ENCODE data around the gene IYD.

The IYD gene, protein sequence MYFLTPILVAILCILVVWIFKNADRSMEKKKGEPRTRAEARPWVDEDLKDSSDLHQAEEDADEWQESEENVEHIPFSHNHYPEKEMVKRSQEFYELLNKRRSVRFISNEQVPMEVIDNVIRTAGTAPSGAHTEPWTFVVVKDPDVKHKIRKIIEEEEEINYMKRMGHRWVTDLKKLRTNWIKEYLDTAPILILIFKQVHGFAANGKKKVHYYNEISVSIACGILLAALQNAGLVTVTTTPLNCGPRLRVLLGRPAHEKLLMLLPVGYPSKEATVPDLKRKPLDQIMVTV

GRCh38 chr6:150368762-150369161 is at the start of gene IYD:
Gene IYD (plus strand): TSS chr6:150369012. CDS start chr6:150369032, 20 bp downstream.
- DNase-seq, result no peak

GRCh38 chr6:150319924-150320323 is 48.9 kb upstream of the IYD start:
- no peak for DNase-seq

DNA sequence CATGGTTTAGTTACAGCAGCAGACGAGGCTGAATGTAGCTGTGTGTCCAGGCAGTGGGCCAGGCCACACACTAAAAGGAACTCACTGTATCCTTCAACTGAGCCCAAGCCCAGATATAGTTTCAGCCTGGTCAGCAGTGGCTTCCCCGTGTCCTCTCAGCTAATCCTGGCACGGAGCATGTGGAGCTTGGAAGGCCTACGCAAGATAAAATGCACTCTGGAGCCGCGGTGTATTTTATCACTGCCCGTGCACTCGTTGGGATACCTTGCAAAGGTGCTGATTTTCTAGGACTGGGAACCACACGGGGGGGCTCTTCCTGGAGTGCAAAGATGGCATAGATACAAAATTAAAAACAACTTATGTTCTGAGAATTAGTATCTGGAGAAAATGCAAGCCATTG is 48.4 kb upstream of the IYD start:
- no peak for DNase-seq

DNA sequence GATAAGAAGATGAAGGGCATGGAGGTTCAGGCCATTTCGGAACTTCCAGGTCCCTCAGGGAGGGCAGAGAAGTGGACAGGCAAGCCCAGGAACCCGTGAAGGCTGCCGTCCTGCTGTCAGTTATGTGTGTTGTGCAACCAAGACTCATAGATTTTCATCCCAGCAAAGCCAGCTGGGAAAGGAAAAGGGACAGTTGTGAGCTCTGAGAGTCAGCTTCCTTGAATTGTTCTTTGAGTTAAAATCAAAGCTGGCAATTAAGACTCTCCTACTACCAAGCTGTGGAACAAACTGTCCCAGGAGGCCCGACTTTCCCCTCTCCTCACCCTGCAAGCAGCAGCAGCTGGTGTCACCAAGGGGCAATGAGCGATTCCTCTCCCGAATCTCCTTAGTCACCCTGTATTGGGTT is 46.3 kb upstream of the IYD start:
- no peak for DNase-seq

DNA sequence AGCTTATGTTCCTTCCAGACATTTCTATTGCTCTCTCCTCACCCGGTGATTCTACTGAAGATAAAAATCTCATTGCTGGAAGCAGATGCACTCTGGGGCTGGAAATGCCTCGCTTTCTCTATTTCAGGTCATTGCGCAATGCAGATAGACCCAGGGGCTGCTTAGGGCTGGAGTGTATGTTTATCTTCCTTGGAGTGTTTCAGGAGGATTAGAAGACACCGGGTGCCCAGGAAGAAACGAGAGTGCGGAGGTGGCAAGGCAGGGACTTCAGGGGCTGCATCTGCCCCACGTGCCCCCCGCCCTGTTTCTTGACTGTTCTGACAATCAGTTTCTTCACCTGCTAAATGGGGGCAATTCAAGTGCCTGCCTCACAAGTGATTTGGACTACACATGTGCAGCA is 45.6 kb upstream of the IYD start:
- DNase-seq, result no peak

GRCh38 chr6:150324044-150324443 is 44.8 kb upstream of the IYD start:
- DNase-seq, result no peak

DNA sequence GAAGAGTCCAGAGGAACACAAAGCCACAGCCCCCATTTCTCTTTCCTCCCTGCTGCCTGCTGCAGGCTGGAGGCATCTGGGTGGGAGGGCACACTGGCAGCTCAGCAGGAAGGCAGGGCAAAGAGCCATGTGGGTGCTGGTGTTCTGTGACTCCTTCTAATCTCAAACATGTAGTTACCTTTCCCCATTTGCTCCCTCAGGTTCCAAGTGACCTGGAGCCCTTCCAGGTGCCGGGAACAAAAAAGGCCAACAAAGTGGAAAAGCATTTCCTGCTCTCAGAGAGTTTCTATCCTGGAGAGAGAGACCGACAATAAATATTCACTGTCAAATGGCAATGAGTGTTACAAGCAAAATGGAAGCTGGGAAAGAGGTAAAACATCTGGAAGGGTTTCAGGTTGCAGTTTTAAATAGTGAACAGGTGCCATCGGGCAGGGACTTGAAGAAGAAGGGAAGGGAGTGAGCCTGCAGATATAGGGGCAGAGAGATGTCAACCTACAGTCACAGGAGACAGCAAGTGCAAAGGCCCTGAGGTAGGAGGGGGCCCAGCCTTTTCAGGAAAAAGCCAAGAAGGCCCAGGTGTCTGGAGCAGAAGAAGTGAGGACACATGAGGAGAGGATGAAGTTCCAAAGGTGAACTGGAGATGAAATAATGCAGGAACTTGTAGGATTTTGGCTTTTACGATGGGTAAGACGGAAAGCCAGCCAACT is 43.6 kb upstream of the IYD start:
- no peak for DNase-seq

DNA sequence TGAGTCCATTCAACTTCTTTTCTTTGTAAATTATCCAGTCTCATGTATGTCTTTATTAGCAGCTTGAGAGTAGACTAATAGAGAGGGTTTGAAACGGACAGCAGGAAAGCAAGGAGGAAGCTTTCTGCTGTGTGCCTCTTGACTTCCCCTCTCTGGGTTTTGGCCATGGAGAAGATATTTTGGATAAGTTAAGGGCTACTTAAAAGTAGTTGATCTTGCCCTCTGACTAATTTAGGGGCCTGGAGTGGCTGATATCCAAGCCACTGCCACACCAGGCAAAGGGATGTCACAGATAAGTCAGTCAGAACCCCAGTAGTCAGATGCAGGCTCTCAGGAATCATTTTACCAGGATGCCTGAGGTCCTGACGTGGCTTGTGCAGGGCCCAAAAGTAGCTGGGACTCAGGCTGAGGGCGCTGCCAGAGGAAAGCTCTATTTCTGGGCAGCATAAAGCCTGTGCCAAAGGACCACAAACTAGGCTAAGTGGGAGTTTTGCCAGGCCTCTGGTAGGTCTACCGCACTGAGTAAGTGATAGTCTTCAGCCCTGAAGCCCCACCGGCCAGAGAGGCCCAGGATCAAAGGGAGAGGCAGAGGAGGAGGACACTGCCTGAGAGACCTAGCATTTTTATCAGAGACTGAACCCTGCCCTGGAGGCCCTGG is 41.6 kb upstream of the IYD start:
- no peak for DNase-seq

DNA sequence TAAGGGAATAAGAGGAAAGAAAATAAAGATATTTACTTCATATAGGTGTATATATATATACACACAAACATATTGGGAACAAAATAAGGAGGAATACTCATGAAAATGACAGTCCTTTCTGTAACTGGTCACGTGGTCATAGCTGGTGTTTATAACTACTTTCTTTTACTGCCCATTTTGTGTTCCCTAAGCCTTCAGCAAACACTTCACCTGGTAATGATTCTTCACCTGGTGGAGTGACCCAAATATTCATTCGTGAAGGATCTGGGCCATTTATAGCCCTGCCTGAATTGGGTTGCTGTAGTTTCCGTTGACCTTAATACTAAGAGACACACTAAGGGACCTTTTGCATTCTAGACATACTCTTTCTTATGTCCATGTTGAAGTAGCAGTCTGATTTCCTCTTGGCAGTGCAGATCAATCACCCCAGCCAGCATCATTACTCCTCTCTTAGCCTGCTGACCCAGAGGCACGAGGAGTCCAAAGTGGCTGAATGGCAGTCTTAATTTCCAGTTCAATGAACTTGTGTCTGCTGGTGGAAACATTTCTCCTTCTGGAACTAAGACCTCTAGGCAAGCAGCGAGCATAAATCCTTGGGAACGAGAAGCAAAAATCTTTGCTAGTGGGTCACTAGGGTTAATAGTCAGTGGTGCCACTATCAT is 39.9 kb upstream of the IYD start:
- no peak for DNase-seq

GRCh38 chr6:150331344-150331743 is 37.5 kb upstream of the IYD start:
- no peak for DNase-seq

GRCh38 chr6:150332939-150333584 is 35.8 kb upstream of the IYD start:
- no peak for DNase-seq

DNA sequence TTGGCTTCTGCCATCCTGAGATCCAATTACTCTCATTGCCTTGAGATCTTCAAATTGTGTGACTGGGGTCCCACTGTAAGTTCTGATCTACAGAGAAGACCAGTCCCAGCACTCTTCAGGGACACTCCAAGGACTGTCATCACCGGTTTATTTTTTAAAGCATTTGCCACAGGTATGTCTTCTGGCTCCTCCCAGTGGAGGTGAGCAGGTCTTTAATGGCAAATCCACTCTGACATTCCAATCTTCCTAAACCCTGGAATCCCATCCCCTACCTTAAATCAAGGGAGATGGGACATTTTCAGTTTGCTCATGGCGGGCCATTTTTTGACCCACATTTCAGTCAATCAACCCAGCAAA is 35.2 kb upstream of the IYD start:
- DNase-seq, result no peak

- peak; percentile 29 for DNase-seq
Observed at GRCh38 chr6:150334790-150335783, 33.7 kb upstream of the IYD start.

DNA sequence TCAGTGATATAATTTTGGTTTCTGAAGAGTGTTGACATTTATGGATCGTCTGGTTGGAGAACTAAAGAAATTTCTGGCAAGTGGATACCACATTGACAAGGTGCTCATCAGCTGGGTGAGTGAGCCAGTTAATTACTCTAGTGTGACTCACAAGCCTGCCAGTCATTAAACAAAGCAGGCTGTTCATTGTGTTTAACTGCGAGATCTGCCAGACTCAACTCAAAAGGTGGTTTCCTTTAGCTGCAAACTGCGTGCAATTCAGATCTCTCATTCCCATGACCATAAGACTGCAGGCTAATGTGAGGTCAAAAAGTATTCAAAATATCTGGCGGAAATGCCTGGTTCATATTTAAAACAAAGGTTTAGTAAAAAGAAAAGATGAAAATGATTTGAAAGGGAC is 32.5 kb upstream of the IYD start:
- DNase-seq, result no peak

DNA sequence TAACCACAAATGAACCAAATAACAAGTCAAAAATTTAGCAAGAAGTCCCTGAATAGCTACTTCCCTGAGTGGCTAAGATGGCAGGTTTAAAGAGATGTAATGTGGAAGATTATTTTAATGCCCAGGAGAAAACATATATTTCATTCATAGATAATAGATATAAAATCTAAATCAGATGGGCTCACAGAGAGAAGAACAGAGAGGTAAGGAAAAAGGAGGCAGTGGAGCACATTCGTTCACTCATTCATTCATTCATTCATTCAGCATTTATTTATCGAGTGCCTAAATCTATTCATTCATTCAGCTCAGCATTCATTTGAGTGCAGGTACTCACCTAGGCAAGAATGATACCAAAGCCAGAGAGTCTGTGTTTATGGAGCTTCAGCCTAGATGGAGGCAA is 32.1 kb upstream of the IYD start:
- no peak for DNase-seq

DNA sequence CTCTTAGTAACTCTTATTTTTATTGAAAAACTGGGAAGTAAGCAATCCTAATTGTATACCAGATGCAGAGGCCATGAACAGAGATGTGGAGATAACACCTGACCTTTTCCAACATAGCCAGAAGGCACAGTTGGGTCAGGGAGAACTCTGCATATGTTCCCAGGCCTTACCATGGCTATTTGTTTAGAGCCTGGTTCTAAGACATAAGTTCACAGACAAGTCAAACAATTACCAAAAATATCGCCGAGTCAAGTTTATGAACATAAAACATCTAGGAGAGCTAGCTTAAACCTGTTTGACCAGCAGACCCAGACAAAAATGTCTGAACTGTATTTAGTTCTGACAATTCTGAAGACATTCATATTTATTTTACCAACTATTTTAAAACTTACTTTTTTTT is 26.7 kb upstream of the IYD start:
- no peak for DNase-seq

DNA sequence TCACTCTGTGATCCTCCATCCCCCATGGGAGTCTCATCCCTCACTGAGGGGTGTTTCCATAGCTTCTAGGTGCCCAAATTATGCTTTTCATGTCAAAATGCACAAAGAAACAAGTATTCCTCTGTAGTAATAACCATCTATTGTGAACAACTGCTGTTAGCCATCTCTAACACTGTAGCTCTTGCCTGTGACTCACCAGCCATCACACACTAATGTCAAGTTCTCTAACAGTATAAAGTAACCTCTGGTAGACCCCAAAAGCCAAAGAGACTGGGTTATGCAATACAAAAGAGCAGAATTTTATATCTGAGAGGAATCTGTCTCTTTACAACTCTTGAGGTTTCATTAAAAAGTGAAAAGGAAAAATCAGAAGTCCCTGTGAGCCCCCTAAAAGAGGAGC is 25.4 kb upstream of the IYD start:
- DNase-seq, result no peak

- DNase-seq, result no peak
Observed at GRCh38 chr6:150345781-150346180, 23.0 kb upstream of the IYD start.

DNA sequence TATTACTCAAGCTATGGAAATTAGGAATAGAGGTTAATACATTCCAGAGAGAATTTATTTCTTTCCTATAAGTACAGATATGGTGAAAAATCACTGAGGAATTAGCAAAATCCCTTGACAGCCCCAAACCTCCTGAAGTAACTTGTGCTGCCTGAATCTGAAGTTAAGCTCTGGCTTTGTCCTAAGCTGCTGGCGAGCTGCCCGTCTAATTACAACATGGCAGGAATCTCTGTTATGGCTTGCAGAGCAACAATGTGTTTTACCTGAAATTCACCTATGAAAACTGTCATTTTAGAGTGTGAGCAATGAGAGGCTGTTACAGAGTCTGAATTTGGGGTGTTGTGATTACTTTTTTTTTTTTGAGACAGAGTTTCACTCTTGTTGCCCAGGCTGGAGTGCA is 22.5 kb upstream of the IYD start:
- DNase-seq, result no peak

DNA sequence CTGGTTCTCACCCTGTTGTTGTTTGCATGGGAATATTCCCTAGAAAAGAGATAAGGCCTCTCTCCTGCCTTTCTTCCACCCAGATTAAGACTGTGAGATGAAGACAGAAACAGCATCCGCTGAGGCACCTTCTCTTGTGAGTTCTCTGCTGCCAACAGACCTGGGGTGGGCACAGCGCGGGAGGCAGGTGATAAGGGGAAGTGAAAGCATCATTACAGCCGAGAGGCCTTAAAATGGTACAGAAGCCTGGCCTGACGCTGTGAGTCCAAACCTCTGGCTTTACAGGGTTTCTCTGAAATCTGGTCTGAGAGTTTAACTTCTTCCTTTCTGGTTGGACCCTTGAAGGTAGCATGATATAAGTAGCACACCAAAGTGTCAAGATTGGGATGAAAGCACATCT is 21.0 kb upstream of the IYD start:
- no peak for DNase-seq

GRCh38 chr6:150349546-150349945 is 19.3 kb upstream of the IYD start:
- DNase-seq, result no peak
